Left ventricle myocardium superior (tissue), 1 donor: ENCODE measurements around the gene TSHZ3. TPM values are rescaled to one million over a fixed set of nuclear protein-coding genes. Genes with fewer than 3 reads are reported as not detected.
A peak's percentile ranks its signal among the peaks of the same experiment; 100 is the strongest.

ENCODE experiments used
- ATAC-seq: fragments of 200-7000 bp; cut with Tn5 transposase; one replicate; pipeline ENCODE4 v1.9.1; 2020; ENCODE audit warnings: mild to moderate bottlenecking, moderate library complexity
- DNase-seq: peaks from one replicate; pipeline ENCODE4 v3.0.0-alpha.2; 2020
- intact Hi-C: fragments of 100-400 bp; cut with micrococcal nuclease; formaldehyde crosslinking; loops from one replicate; pipeline ENCODE4 v1.11.0; 2022
- total RNA-seq: library from RNA; stranded (reverse); fragmentation: NEBNext Ultra II Directional; extraction: Animal tissue kit (Norgen Biotek cat#: 25700); gene quantifications from one replicate; pipeline ENCODE4 v1.2.1, GENCODE V29; 2021
- donor health status: DM: no; HTN: yes; CAD: no; lungs with severe emphysema.

The TSHZ3 gene
- total RNA-seq, 1 donor from 2014 or later = 2.6 TPM

DNA sequence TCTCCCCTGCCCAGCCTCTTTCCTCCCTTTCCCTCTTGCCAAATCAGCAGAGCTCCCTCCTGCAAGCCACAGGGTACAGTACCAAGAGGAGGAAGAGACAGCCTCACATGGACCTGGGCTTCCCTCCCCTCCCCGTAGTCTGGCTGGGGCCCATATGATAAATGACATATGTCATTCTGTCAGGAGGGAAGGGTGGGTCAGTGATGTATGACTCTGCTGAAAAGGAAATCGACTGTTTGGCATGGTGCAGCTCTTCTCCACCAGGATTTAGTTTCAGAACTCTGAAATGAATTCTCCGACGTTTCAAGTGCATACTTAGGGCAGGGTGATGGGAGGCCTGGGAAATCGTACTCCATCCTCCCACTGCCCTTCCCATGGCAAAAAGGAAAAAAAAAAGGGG is 9.8 kb downstream of the TSHZ3 start:
- no peak for DNase-seq
- peak; percentile 45 for ATAC-seq
- intact Hi-C loops = no loop called here

DNA sequence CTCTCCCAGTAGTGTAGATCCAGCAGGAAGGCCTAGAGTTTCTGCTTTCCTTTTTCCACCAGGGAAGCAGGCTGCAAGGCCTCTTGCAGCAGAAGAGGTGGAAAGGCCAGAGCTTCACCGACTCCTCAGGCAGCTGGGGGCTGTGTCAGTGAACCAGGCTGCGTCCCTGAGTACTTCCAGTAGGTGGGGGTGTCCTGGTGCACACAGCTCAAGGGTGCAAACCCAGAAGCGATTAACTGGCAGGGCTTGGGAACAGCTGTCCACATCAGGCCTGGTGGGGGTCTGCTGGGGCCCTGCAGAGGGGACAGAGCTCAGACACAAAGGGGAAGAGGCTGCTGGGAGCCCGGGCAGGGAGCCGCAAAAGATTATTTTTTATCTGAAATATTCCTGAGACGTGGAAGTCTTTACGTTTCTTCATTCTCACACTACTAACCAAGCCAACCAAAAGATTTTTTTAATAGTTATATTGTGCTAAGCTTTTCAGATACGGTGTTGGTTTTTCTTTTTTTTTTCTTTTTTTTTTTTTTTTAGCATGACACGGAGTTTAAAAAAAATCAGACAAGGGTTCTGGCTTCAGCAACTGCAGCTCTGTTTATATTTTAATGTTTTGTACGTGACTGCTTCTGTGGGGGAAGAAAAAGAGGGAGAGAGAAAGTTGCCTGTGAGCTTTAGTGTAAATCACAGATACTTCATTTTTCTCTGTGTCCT is 11.0 kb downstream of the TSHZ3 start:
- DNase-seq = peak; percentile 68
- intact Hi-C loops = no loop called here
- peak; percentile 91 for ATAC-seq

GRCh38 chr19:31337008-31337914 is 12.0 kb downstream of the TSHZ3 start:
- ATAC-seq (no peak), DNase-seq (no peak)
- intact Hi-C loops = no loop called here

GRCh38 chr19:31335716-31336115 is 13.5 kb downstream of the TSHZ3 start:
- DNase-seq = no peak
- no peak for ATAC-seq
- intact Hi-C loops = no loop called here

DNA sequence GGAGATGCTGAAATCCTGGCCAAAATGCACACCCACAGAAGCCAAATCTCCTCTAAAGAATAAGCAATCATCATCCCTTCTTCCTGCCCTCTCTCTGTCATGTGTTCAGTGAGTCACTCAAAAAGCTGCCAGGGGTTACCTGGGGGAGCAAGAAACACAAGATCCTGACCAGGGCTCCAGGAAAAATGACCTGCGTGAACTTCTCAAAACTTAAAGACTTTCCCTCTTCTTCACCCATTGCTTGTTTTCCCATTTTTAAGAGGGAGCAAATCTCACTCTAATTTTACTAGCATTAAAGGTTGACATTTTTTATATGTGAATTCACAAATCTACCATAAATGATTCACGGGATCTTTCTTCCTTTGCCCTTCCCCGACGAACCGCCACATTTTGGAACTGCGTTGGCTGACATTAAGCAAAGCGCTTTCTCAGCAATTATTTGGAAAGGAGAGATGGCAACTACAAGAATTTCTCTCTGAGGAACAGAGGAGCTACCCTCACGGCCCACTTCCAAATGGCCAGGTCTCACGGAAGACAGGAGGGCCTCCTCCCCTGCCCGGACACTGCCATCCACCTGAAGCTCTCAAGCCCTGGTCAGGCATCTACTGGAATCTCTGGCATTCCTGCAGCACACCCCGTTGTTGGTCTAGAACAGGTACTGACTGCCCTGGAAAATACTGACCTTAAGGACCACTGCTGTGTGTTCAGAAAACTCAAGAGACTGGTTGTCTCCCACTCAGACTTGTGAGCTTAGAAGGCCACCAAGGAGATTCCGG is 14.2 kb downstream of the TSHZ3 start:
- no peak for DNase-seq
- no peak for ATAC-seq
- intact Hi-C loops = no loop called here

DNA sequence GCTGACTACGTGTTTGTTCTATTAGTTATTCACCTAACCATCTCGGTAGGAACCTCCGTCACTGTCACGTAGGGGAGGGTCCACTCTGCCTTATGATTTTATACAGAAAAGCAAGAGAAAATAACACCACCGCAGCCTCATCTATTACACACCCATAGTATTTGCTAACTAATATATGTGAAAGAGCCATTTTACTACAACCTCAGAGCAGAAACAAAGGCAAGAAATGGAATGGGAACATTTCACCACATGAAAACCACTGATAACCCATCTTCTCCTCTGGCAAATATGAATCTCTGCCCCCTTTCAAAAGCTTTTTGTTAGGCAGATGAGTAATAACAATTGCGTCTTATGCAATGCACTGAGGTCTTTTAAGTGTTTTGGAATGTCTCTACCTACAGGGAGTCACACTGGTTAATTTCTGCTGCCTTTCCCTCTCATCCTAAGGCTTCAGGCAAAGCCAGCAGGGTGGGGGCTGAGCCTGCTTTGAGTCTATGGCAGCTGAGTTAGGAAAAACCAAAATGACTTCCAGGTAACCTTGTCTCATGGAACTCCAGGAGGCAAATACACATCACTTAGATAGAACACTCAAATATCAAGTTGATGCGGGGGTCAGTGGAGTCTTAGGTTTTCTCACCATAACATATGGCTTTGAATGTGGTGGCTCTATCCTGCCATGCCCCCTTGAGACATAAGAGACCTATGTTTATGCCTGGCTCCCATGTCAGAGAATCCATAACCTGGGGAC is 15.0 kb downstream of the TSHZ3 start:
- DNase-seq (no peak), ATAC-seq (no peak)
- intact Hi-C loops = no loop called here

DNA sequence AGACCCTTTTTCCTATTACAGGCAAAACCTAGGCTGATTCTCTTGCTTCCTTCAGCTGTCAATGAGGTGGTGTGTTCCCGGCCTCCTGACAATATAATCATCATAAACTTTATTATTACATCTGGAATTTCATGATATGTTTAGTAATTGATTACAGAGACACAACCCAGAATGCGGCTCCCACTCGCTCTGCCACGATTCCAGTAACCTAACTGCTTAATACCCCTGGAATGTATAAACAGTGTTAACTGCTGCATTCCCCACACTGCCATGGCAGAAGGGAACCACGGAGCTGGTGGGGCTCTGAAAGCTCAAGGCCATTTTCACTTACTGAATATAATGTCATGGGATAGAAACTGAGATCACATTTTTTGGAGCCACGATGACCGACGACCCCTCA is 17.1 kb downstream of the TSHZ3 start:
- ATAC-seq (no peak), DNase-seq (no peak)
- intact Hi-C loops = no loop called here

GRCh38 chr19:31331536-31331935 is 17.7 kb downstream of the TSHZ3 start:
- ATAC-seq = no peak
- intact Hi-C loops = no loop called here
- DNase-seq = no peak

- DNase-seq (no peak), ATAC-seq (no peak)
- intact Hi-C loops = no loop called here
Measured at GRCh38 chr19:31330761-31331160, 18.5 kb downstream of the TSHZ3 start.

DNA sequence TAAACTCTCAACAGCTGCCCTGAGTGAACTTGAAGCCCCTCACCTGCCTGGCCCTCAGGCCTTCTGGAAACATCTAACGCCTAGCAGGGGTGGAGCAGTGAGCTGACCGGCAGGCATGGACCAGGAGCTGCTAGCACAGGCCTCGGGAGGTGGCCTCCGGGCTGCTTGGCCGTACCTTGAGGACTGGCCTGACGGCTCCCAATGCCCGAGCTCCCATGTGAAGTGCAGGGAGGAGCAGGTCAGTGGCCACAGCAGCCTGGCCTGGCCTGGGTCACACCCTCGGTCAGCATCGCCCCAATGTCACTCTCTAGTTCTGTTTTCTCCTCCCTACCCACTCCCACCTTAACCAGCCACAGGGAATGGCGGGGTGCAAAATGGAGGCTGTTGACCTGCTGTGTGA is 19.0 kb downstream of the TSHZ3 start:
- intact Hi-C loops = no loop called here
- DNase-seq (no peak), ATAC-seq (no peak)

DNA sequence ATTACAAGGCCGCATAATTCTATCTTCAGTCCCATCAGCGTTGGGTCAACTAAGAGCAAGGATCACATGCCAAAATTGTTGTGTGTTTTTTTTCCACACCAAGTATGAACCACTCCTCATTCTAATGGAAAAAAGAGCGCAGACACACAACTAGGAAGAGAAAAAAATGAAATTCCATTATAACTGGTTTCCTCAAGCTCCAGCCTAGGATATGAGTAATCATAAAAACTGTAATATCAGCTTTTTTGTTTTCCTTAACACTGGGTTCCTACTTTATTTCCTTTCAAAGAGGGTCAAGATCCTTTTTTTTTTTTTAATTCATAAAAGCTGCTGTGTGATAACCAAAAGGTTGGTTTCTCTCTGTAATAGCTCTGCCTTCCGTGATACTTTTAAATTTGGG is 19.4 kb downstream of the TSHZ3 start:
- DNase-seq = no peak
- peak; percentile 27 for ATAC-seq
- intact Hi-C loops = no loop called here

GRCh38 chr19:31328238-31328637 is 21.0 kb downstream of the TSHZ3 start:
- no peak for DNase-seq
- ATAC-seq = no peak
- intact Hi-C loops = no loop called here

DNA sequence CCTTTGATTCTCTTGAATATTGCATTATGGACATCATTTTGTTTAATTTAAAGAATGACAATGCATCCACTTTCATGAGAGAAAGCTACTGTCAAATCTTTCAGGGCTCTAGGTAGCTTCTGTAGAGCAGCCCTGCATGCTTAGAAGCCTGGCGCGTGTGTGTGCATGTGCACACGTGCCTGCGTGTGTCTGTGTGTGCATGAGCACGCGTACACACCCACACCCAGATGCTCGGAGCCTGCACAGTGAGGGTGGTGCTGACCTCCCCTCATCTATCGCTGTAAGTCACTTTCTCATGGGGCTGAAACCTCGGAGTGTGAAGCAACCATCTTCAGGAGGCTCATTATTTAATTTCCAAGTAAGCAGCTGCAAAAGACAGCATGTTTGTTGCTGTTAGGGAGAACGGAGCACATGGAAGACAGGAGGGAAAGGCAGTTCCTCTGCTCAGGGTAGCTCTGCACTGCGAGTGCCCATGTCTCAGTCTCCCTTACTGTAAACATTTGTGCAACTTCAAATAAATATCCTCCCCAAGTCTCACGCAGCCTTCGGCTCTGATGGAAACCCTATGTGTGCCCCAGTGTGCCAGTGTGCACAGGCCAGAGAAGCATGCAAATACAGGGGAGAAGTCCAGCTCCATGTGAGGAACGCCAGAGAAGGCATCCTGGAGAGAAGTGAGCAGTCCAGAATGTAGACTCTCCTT is 22.8 kb downstream of the TSHZ3 start:
- ATAC-seq = peak; percentile 15
- intact Hi-C loops = no loop called here
- no peak for DNase-seq

GRCh38 chr19:31325342-31325741 is 23.9 kb downstream of the TSHZ3 start:
- ATAC-seq (no peak), DNase-seq (no peak)
- intact Hi-C loops = no loop called here

DNA sequence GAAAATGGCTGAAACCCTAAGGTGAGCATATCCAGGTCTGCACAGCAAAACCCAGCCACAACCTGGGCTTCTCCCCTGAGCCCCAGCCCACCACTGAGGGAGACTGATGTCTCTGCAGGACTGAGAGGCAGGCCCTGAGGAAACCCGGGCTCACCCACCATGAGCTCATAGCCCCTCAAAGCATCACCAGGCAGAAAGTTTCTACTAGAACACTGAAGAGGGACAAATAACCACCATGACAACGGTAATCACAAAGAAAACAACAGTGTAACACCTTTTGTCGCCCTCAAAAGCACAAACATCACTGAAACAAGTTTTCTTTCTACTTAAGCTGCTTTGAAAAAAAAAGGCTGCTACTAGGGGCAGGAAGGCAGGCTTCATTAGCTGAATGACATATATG is 29.8 kb downstream of the TSHZ3 start:
- no peak for DNase-seq
- ATAC-seq = no peak
- intact Hi-C loops = no loop called here

DNA sequence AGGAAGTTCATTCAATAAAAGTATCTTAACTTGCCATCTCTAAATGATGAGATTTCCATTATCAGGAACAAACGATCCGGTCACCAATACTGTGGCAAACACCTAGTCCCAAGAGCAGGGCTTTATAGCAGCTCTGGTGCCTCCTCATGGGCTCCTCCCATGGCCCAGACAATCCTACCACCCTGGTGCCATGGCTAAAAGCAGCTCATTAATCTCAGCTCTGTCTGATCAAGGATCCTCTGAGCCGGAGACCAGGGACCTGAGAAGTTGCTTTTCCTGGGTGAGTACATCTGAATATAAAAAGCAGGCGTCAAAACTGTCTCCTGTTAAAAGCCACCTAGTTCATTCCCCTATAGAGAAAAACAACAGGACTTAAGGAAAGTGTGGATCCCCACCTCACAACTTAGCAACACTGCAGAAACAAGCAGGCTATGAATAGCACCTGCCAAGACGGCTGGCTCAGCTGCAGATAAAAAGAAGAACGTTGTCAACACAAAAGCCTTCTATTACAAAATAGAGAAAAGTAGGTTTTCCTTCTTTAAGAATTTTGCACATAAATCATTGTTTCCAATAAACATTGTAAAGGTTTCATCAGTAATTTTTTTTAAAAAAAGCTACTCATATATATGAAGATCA is 30.3 kb downstream of the TSHZ3 start:
- DNase-seq (no peak), ATAC-seq (no peak)
- intact Hi-C loops = no loop called here

DNA sequence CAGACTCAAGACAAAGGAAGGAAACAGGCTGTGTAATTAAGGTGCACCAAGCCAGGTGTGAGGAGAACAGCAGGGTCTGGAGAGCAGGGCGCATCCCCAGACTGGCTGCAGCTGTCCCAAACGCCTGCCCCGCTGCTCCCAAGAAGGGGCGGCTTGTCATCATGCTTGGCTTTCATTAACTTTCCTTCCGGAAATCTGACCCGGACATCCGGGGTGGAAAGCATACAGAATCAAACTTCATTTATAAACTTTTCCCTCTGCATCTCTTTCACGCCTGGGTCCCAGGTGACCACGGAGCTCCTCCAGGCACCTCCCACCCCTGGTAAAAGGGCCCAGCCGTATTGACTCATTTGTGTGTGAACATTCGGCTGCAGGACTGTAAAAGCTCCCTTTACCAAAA is 31.7 kb downstream of the TSHZ3 start:
- intact Hi-C loops = no loop called here
- DNase-seq (no peak), ATAC-seq (peak; percentile 6)

- ATAC-seq (peak; percentile 23), DNase-seq (no peak)
- intact Hi-C loops = no loop called here
Measured at GRCh38 chr19:31317093-31317492, 32.1 kb downstream of the TSHZ3 start.
